K562 (cell line): ENCODE measurements around the gene GRIN2D. TPM values are rescaled to one million over a fixed set of nuclear protein-coding genes. Genes with fewer than 3 reads are reported as not detected.

Experiments
- ATAC-seq: fragments of 200-7000 bp; cut with Tn5 transposase; 3 replicates; pipeline ENCODE4 v1.9.1; 2020; ENCODE audit warnings: moderate library complexity
- BruUV-seq: library from RNA; stranded (reverse); fragments of 400-500 nt; replicated peaks from 2 replicates; lab custom pipeline; 2021; lab: Mats Ljungman, UMichigan
- CTCF ChIA-PET: fragments of 300-600 bp; formaldehyde crosslinking; extraction: SDS; loops from one replicate; lab custom pipeline; 2021; ENCODE audit warnings: low intra/inter-chr PET ratio; lab: Yijun Ruan, JAX
- POLR2A ChIA-PET: fragments of 300-600, 350-650 bp; sonication (Branson Sonifier 250); formaldehyde crosslinking; extraction: SDS; loops from one replicate; lab custom pipeline; 2021; ENCODE audit warnings: antibody characterized with exemption, inconsistent platforms; lab: Yijun Ruan, JAX
- DNase-seq, 4 experiments: peaks; one replicate each; pipeline versions ENCODE4 v3.0.0 to v3.0.0-alpha.2; 2011 to 2018; ENCODE audit warnings: low spot score in 3 of 4, mixed read lengths in 3 of 4; ENCODE audit errors: extremely low read depth in 1 of 4
- FAIRE-seq: peaks from 2 replicates; lab custom pipeline; 2011; peaks lifted over from hg19 to GRCh38; lab: Jason Lieb, UNC
- H2AFZ ChIP-seq: 2 replicates; pipeline ENCODE4 v1.6.0; 2011; ENCODE audit warnings: low read depth, low read length, control low read depth, inconsistent platforms
- H3K27ac ChIP-seq: fragments of 200-600 bp; 3 replicates; pipeline ENCODE4 v1.8.0; 2011; ENCODE audit warnings: low read depth, mild to moderate bottlenecking, control low read depth, inconsistent platforms, low read length, moderate library complexity, mixed read lengths; ENCODE audit errors: extremely low read depth
- H3K27me3 ChIP-seq, 2 experiments: fragments of 300-600 bp in 1 of 2; 2 replicates in 1 of 2; 3 replicates in 1 of 2; pipeline versions ENCODE4 v1.6.0 to v1.8.0; 2011; ENCODE audit warnings: inconsistent platforms in 2 of 2, low read length in 2 of 2, mild to moderate bottlenecking in 1 of 2, mixed read lengths in 1 of 2, moderate library complexity in 1 of 2; ENCODE audit not compliant: control insufficient read depth in 2 of 2, insufficient read depth in 2 of 2
- H3K36me3 ChIP-seq: fragments of 300-600 bp; 3 replicates; pipeline ENCODE4 v1.8.0; 2011; ENCODE audit warnings: mild to moderate bottlenecking, low read length, inconsistent platforms; ENCODE audit not compliant: control insufficient read depth, insufficient read depth
- H3K4me1 ChIP-seq, 2 experiments: fragments of 200-600 bp in 1 of 2; replicated peaks in 1 of 2; 2 replicates in 1 of 2; 3 replicates in 1 of 2; pipeline versions ENCODE4 v1.5.1 to v1.8.0; 2011; ENCODE audit warnings: inconsistent platforms in 2 of 2, low read length in 2 of 2, mild to moderate bottlenecking in 1 of 2, mixed read lengths in 1 of 2, moderate library complexity in 1 of 2; ENCODE audit not compliant: control insufficient read depth in 2 of 2, insufficient read depth in 2 of 2
- H3K4me2 ChIP-seq: 2 replicates; pipeline ENCODE4 v1.6.1; 2011; ENCODE audit warnings: low read length, control low read depth, inconsistent platforms, mixed read lengths; ENCODE audit not compliant: insufficient read depth
- H3K4me3 ChIP-seq: fragments of 200-600 bp; sonication (generic), shearing (Covaris generic); 2 replicates; pipeline ENCODE4 v1.5.1; 2016; ENCODE audit warnings: control low read depth, inconsistent platforms
- H3K79me2 ChIP-seq: fragments of 200-600 bp; 3 replicates; pipeline ENCODE4 v1.8.0; 2011; ENCODE audit warnings: low read length, inconsistent platforms; ENCODE audit not compliant: control insufficient read depth, insufficient read depth
- H3K9ac ChIP-seq, 2 experiments: 2 replicates each; pipeline versions ENCODE4 v1.6.0 to v1.6.1; 2011; ENCODE audit warnings: low read depth in 2 of 2, low read length in 2 of 2, control low read depth in 1 of 2, inconsistent platforms in 1 of 2, mild to moderate bottlenecking in 1 of 2, mixed read lengths in 1 of 2; ENCODE audit not compliant: insufficient read depth in 1 of 2
- H3K9me1 ChIP-seq: one replicate; pipeline ENCODE4 v1.6.0; 2011; ENCODE audit warnings: inconsistent platforms, mild to moderate bottlenecking, low read length, moderate library complexity; ENCODE audit not compliant: control insufficient read depth, insufficient read depth
- H3K9me3 ChIP-seq: replicated peaks from 2 replicates; pipeline ENCODE4 v1.5.1; 2011; ENCODE audit warnings: low read depth, low read length, inconsistent platforms; ENCODE audit not compliant: control insufficient read depth, insufficient read depth
- H4K20me1 ChIP-seq: replicated peaks from 2 replicates; pipeline ENCODE4 v1.6.1; 2011; ENCODE audit warnings: low read length, inconsistent platforms, mixed read lengths; ENCODE audit not compliant: control insufficient read depth, insufficient read depth
- EGR1 ChIP-seq: fragments of 450-650 bp; conservative IDR thresholded peaks from 2 replicates; pipeline ENCODE4 v1.6.1; 2017; ENCODE audit warnings: mild to moderate bottlenecking
- HMG20B ChIP-seq: fragments of 250-450 bp; sonication (Bioruptor Pico); IDR thresholded peaks from 2 replicates; pipeline ENCODE4 v1.5.0; 2021; ENCODE audit warnings: mild to moderate bottlenecking
- NEUROD1 ChIP-seq: fragments of 150-350 bp; IDR thresholded peaks from 2 replicates; pipeline ENCODE4 v1.6.1; 2014; ENCODE audit warnings: borderline replicate concordance, low read length, low read depth; ENCODE audit not compliant: partially characterized antibody
- NFXL1 ChIP-seq: fragments of 450-650 bp; formaldehyde crosslinking; IDR thresholded peaks from 2 replicates; pipeline ENCODE4 v1.4.0; 2021; ENCODE audit warnings: mild to moderate bottlenecking
- SIN3A ChIP-seq, 2 experiments: fragments of 150-350 bp in 1 of 2; IDR thresholded peaks; 2 replicates each; pipeline ENCODE4 v1.6.1; 2011 to 2016; ENCODE audit warnings: borderline replicate concordance in 2 of 2, low read depth in 2 of 2, low read length in 2 of 2, mild to moderate bottlenecking in 2 of 2, moderate library complexity in 2 of 2; ENCODE audit not compliant: control insufficient read depth in 1 of 2
- SPI1 ChIP-seq: IDR thresholded peaks from 2 replicates; pipeline ENCODE4 v1.6.1; 2011; ENCODE audit warnings: low read depth, low read length, control low read depth, borderline replicate concordance
- TAF9B ChIP-seq: fragments of 450-650 bp; IDR thresholded peaks from 2 replicates; pipeline ENCODE4 v1.6.1; 2018; ENCODE audit warnings: mild to moderate bottlenecking; ENCODE audit not compliant: partially characterized antibody
- WGBS: fragments of 100-300 bp; shearing (Covaris generic); methylation state at CpG from one replicate; pipeline ENCODE4 v1.1.6; 2016; ENCODE audit warnings: low coverage, mixed read lengths; ENCODE audit not compliant: insufficient coverage; ENCODE audit errors: missing lambda C conversion rate; 5-methylcytosine and 5-hydroxymethylcytosine counted together
- in situ Hi-C: fragments of 300-500 bp; cut with MboI; formaldehyde crosslinking; loops from 4 replicates; pipeline ENCODE4 v1.15.0; 2018; ENCODE audit warnings: inconsistent platforms, mixed read lengths
- intact Hi-C: fragments of 100-400 bp; cut with micrococcal nuclease; formaldehyde crosslinking; loops from 2 replicates; pipeline ENCODE4 v1.14.2; 2022
- polyA plus RNA-seq, 8 experiments: library from polyadenylated mRNA; depleted of rRNA in 4 of 8; stranded (reverse) in 5 of 8; unstranded in 3 of 8; fragments of >200 nt; fragmentation: Nextera tagmentation in 2 of 8; fragmentation: Illumina TruSeq in 1 of 8; extraction: Ambion mirVana in 2 of 8; extraction: Trizol in 1 of 8; gene quantifications; 2 replicates each; pipeline versions ENCODE4 v1.2.1 to v1.2.3, GENCODE V29; 2011 to 2014; ENCODE audit warnings: inconsistent platforms in 1 of 8, missing spikeins in 1 of 8
- total RNA-seq, 7 experiments: library from RNA; depleted of rRNA in 6 of 7; stranded (reverse); fragments of >200 nt in 6 of 7; fragmentation: Illumina TruSeq in 2 of 7; extraction: Trizol in 2 of 7; gene quantifications; 2 replicates each; pipeline versions ENCODE4 v1.2.1 to v1.2.3, GENCODE V29; 2011 to 2021; ENCODE audit warnings: low replicate concordance in 1 of 7

GRIN2D gene
- total and polyA plus RNA-seq, 9 of the 15 experiments (the other 6 are each of a cell fraction or from before 2014, with no cell fraction given), result 0.32 to 31.5 (median 1.8) TPM

DNA sequence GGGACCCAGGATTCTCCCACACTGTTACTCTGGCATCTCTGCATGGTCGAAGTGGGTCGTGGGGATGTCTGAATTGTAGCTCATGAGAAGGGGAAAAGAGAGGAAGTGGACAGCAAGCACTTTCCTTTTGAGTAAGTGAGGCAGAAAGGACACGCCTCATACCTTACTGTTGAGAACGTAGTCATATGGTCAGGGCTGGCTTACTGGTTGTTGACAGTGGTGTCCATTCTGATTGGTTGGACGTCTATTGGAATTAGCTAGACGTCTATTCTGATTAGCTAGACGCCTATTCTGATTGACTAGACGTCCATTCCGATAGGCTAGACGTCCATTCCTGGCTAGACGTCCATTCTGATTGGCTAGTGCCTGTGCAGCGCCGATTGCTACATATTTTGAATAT is 12.4 kb downstream of the GRIN2D start:
- peaks cover 53% of the 10 kb centered on the region for H3K79me2 ChIP-seq
- POLR2A ChIA-PET, result no interaction called here
- CTCF ChIA-PET, result no interaction called here

GRCh38 chr19:48413879-48414587 is 20.6 kb downstream of the GRIN2D start:
- ChIA-PET POLR2A (interaction anchor here (0.6 to 1.7 kb wide), 7 partner anchors 10 to 32 kb away, joined by 3 to 9 read pairs (median 3); partner anchors contain the start of gene KDELR1), CTCF (no interaction called here)
- FAIRE-seq, result no peak
- Histone ChIP-seq H3K9me3 (no peaks in the 10 kb centered on the region), H3K4me1 (peaks cover 15 to 37% of the 10 kb centered on the region in 2 experiments), H4K20me1 (no peaks in the 10 kb centered on the region; the same call in 1 of the 2 replicates), H3K79me2 (peaks cover under 1% of the 10 kb centered on the region; the same call in 1 of the 3 replicates), H3K9ac (peak overlapping the region in 1 of 2 experiments; percentile 61; a peak in 2 of 4 replicates), H3K4me2 (no peak overlapping the region), H3K27me3 (no peaks in the 10 kb centered on the region), H2AFZ (no peak overlapping the region), H3K4me3 (no peak overlapping the region), H3K9me1 (no peaks in the 10 kb centered on the region), H3K27ac (no peak overlapping the region), H3K36me3 (peaks cover 38% of the 10 kb centered on the region; the same call in 2 of the 3 replicates)
- 73% methylated on average over 18 of the region's 24 CpGs for WGBS
- ATAC-seq, result no peak
- BruUV-seq, result no TSS peak
- in situ Hi-C loops, result no loop called here
- intact Hi-C loops, result no loop called here
- no peak for DNase-seq
- TF ChIP-seq HMG20B (no peak), NFXL1 (CRISPR knock-in tag) (no peak), EGR1 (0 out of 2 replicates have a peak, but pooled peaks have one; percentile 21), TAF9B (no peak)

More for the DNA sequence above, 12.4 kb downstream of the GRIN2D start:
- BruUV-seq, result no TSS peak
- in situ Hi-C loops (no loop called here), intact Hi-C loops (no loop called here)
- peaks cover 32% of the 10 kb centered on the region; the same call in 2 of the 3 replicates for H3K36me3 ChIP-seq
- TF ChIP-seq SIN3A (IDR thresholded peaks at IDR 0.05; ENCODE audit: borderline replicate concordance in 2 of 2, control insufficient read depth in 1 of 2, low read depth in 2 of 2, low read length in 2 of 2), result no peak
- TF ChIP-seq SPI1, result peak; percentile 52; the same call in 1 of the 2 replicates
- TF ChIP-seq NEUROD1, result no peak
- H3K9ac ChIP-seq, result no peak overlapping the region
- H3K4me1 ChIP-seq, result peaks cover 2 to 14% of the 10 kb centered on the region in 2 experiments; a peak in 4 of 5 replicates
- peaks cover 2% of the 10 kb centered on the region; the same call in 1 of the 2 replicates for H4K20me1 ChIP-seq
- ATAC-seq, result no peak
- no peak for FAIRE-seq
- no peak for DNase-seq
- no peaks in the 10 kb centered on the region for H3K9me3 ChIP-seq
- H3K4me3 ChIP-seq, result no peak overlapping the region
- no peaks in the 10 kb centered on the region for H3K27me3 ChIP-seq
- WGBS, result 79% methylated on average over 12 of the region's 13 CpGs
- no peak overlapping the region for H3K4me2 ChIP-seq
- no peak overlapping the region for H2AFZ ChIP-seq
- no peak overlapping the region for H3K27ac ChIP-seq
- no peaks in the 10 kb centered on the region for H3K9me1 ChIP-seq
